Erythroblast (primary cell): Measurements from ENCODE around the gene WFDC1.
A peak's percentile ranks its signal among the peaks of the same experiment; 100 is the strongest.

Source experiments
- DNase-seq, 2 experiments: peaks; one replicate each; lab custom pipeline; 2025; lab: John Stamatoyannopoulos, UW
- GATA1 ChIP-seq: IDR thresholded peaks from 2 replicates; pipeline ENCODE4 v1.6.1; 2011; ENCODE audit warnings: low read depth, mild to moderate bottlenecking, control low read depth, low read length, moderate library complexity
- POLR2A ChIP-seq: IDR thresholded peaks from 2 replicates; pipeline ENCODE4 v1.6.1; 2011; ENCODE audit warnings: mild to moderate bottlenecking, low read length

The WFDC1 gene

GRCh38 chr16:84262939-84263338 is 31.7 kb upstream of the WFDC1 start:
- DNase-seq, result no peak
- no peak for TF ChIP-seq GATA1
- no peak for TF ChIP-seq POLR2A

GRCh38 chr16:84266451-84266850 is 28.2 kb upstream of the WFDC1 start:
- peak; percentile 65 for DNase-seq
- TF ChIP-seq POLR2A (no peak), GATA1 (no peak)

DNA sequence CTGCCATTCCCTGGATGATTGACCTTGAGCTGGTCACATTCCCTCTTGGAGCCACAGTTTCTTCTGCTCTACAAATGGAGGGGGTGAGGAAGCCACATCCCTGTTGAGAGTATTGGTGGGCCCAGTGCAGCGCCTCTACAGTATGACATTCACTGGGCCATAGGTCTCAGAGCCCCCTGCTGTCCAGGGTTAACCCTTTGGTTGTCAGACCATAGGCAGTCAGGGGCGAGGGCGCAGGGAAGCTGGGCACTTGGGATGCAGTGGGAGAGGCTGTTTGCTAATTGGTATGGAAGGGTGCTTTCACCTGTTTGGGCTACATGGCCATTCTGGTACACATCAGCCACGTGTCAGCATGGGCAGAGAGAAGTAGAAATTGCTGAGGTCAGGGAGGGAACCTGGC is 27.3 kb upstream of the WFDC1 start:
- TF ChIP-seq POLR2A (no peak), GATA1 (no peak)
- no peak for DNase-seq

- no peak for DNase-seq
Observed at GRCh38 chr16:84268291-84269040, 26.2 kb upstream of the WFDC1 start.

GRCh38 chr16:84270071-84270470 is 24.6 kb upstream of the WFDC1 start:
- DNase-seq, result no peak
- TF ChIP-seq POLR2A, result no peak

More at GRCh38 chr16:84268291-84269040, 26.2 kb upstream of the WFDC1 start:
- TF ChIP-seq POLR2A (no peak), GATA1 (no peak)

- DNase-seq, result no peak
- TF ChIP-seq POLR2A (no peak), GATA1 (no peak)
Observed at GRCh38 chr16:84270531-84270930, 24.1 kb upstream of the WFDC1 start.

DNA sequence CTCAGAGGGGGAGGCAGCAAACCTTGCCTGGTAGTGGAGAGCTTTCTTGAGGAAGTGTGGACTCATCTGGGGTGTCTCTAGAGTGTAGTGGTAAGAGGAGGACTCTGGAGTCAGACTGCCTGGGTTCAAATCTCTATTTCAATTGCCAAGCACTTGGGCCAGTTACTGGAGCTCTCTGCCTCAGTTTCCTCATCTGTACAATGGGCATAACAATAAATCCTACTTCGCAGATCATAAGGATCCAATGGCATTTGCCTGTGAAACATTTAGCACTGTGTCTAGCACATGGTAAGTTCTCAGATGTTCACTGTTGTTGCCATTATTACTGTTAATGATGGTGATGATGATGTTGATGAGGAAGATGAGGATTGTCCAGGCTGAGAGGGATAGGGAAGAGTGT is 23.6 kb upstream of the WFDC1 start:
- TF ChIP-seq GATA1 (no peak), POLR2A (no peak)
- no peak for DNase-seq

- TF ChIP-seq GATA1, result no peak
- no peak for TF ChIP-seq POLR2A
- DNase-seq, result no peak
Observed at GRCh38 chr16:84271866-84272265, 22.8 kb upstream of the WFDC1 start.

DNA sequence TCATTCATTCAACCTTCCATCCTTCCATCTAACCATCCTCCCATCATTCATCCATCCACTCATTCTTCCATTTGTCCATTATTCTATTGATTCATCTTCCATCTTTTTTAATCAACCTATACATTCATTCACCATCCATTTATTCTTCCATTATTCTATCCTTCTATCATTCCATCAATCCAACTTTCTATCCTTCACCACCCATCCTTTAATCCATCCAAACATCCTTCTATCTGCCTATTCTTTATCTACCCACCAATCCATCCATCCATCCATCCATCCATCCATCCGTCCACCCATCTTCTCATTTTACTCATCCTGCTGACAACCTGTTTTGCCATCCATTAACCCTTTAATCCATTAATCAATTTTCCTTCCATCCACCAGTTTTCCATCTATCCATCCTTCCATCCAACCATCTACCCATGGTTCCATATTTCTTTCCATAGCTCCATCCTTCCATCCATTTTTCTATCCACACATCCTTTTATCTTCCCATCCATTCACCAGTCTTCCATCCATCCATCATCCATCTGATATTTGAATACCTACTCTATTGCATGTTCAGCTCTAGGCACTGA is 21.8 kb upstream of the WFDC1 start:
- TF ChIP-seq POLR2A (no peak), GATA1 (no peak)
- DNase-seq, result no peak

DNA sequence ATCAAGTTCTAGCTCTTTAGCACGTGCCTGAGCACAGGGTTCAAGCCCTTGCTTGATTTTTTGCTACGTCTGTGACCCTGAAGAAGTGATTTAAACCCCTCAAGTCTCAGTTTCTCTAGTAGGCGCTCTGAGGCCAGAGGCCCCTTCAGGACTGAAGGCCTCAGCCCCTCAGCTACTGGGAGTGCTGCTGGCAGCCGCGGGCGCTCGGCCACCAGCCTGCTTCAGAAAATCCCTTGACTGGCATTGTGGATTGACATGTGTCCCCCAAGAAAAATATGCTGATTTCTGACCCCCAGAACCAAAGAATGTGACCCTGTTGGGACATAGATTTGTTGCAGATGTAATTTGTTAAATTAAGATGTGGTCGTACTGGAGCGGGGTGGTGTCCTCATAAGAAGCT is 20.2 kb upstream of the WFDC1 start:
- TF ChIP-seq GATA1 (no peak), POLR2A (no peak)
- no peak for DNase-seq

GRCh38 chr16:84275585-84276151 is 19.0 kb upstream of the WFDC1 start:
- no peak for DNase-seq
- TF ChIP-seq GATA1, result no peak
- no peak for TF ChIP-seq POLR2A

- TF ChIP-seq POLR2A (no peak), GATA1 (no peak)
- DNase-seq, result peak; percentile 51 to 73
Observed at GRCh38 chr16:84277244-84277823, 17.3 kb upstream of the WFDC1 start.

- TF ChIP-seq POLR2A (no peak), GATA1 (no peak)
- DNase-seq, result no peak
Observed at GRCh38 chr16:84278333-84278732, 16.3 kb upstream of the WFDC1 start.

- TF ChIP-seq POLR2A (no peak), GATA1 (no peak)
- DNase-seq, result no peak
Observed at GRCh38 chr16:84278968-84279367, 15.7 kb upstream of the WFDC1 start.

DNA sequence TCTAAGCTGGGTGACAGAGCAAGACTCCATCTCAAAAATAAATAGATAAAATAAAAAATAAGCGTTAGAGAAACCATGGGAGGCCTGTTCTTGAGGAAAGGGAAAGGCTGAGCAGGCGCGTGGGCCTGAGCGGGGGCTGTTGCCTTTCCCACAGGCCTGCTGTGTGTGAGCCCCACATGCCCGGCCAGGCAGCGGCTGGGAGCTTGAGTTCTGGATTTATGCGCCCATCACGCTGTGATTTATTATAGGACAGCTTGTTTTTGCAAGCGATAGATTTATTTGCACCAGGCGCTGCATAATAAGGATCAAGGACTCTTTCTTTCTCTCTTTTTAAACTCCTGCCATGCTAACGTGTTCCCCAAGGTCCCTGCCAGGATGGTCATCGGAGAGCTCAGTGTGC is 14.8 kb upstream of the WFDC1 start:
- DNase-seq, result no peak
- no peak for TF ChIP-seq GATA1
- no peak for TF ChIP-seq POLR2A
